Mucosa of gallbladder (tissue), 1 donor: ENCODE results near the gene DCPS. TPM values are rescaled to one million over a fixed set of nuclear protein-coding genes. Genes with fewer than 3 reads are reported as not detected.
"Not testable (repeated sequence)": the region's sequence is repeated elsewhere in the genome, so short reads cannot be mapped to it uniquely, and the experiment has no call there.

ENCODE experiments used
- DNase-seq: peaks from one replicate; pipeline ENCODE4 v3.0.0-alpha.2; 2020; ENCODE audit warnings: low spot score
- total RNA-seq: library from RNA; stranded (reverse); gene quantifications from one replicate; pipeline ENCODE4 v1.2.1, GENCODE V29; 2021
- donor health status: DM: no; HTN: no; CAD: no.

DCPS gene
- total RNA-seq, 1 donor from 2014 or later = 34.6 TPM

DNA sequence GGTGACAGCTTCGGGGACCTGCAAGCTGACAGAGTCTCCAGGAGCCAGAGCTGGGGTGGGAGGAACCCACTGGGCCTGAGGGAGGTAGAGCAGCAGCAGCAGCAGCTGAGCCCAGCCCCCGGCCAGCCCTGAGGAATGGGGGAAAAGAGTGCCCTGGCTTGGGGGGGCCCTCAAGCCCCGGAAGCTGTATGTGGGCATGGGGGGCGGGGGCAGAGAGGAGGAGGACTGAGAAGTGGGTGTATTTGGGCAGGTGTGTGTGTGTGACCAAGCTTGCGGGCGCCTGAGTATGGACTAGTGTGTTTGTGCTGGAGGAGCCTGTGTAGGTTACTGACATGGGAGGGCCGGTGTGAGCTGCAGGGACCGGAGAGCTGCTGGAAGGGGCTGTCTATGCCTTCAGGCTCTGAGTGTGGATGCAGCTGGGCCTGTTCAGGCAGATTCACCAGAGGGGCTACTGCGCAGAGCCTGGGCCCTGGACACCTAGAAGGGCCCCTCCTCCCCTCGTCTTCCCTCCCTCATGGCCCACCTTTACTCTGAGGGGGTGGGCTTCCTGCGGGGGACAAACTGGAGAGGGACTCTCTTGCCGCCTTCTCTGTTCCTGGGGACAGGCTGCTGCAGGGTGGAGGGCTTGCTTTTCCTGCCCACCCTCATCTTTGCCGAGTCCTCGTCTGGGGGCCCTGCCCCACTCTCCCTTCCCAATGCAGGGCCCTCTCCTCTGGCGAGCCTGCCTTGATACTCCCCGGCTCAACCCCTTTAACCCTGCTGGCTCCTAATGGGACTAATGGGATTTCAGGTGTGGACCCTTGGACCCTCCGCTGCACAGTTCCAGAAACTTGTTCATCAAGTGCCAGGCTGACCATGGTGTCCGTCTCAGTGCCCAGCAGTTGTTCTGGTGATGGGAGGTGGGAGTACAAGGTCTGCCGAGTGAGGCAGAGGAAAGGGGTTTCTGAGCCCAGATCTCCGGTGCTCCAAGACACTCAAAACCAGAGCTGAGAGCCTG is 79.8 kb downstream of the DCPS start:
- DNase-seq = no peak

DNA sequence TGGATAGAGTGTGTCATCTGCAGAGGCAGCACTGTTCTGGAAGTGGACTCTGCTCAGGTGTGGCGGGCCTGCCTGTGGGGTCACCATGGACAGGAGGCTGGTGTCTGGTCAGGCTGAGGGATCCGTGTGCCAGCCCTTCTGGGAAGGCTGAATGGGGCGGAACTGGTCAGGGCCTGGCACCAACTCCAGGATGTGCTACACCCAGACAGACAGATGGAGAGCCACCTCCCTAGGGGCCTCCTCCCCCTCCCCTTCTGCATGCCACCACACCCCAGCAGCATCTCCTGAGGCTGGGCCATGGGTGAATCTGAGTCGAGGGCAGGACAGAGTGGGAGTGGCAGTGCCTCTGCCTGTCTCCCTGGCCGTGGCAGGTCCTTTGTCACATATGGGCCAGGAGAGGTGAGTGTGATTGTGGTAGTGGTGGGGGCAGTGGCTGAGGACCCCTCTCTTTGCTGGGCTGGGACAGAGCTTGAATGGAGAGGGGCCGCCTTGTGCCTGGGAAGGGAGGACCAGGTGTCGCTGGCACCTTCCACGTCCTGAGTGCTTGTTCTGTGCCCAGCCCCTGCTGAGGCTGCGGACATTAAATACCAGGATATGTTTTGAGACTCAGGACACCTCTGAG is 80.7 kb downstream of the DCPS start:
- no peak for DNase-seq

GRCh38 chr11:126385991-126386728 is 82.3 kb downstream of the DCPS start:
- no peak for DNase-seq

DNA sequence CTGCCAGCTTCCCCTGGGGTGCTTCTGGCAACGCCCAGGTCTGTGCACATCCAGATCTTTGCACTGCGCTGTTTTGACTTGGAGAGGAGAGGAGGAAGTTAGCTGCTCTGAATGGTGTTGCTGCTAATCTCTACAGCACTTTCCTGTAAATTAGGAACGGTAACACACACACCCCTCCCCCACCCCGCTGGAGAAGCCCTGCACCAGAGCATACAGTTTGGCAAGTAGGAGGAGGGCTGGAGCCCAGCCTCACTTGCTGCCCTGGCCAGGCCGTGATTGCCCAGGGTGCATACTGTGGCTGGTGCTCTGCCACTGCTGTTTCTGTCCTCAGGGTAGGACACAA is 82.8 kb downstream of the DCPS start:
- DNase-seq = not testable (repeated sequence)

DNA sequence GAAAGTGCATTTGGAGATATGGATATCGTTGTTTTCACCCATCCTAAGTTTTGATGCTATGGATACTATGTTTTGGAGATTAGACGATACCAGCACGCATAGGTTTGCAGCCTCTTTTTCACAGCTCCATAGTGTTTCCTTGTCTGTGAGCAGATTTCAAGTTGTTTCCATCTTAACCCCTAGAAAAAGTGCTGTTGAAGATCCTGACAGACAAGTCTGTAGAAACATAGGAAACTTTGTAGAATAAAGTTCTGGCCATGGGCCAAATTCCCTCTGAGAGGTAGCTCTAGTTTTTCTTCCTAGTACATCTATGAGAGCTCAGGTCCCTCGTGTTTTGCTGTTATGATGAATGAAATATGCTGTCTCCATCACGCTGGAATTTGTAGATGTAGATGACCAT is 84.0 kb downstream of the DCPS start:
- no peak for DNase-seq

GRCh38 chr11:126390272-126390867 is 86.5 kb downstream of the DCPS start:
- DNase-seq = no peak

GRCh38 chr11:126391286-126391954 is 87.6 kb downstream of the DCPS start:
- no peak for DNase-seq

DNA sequence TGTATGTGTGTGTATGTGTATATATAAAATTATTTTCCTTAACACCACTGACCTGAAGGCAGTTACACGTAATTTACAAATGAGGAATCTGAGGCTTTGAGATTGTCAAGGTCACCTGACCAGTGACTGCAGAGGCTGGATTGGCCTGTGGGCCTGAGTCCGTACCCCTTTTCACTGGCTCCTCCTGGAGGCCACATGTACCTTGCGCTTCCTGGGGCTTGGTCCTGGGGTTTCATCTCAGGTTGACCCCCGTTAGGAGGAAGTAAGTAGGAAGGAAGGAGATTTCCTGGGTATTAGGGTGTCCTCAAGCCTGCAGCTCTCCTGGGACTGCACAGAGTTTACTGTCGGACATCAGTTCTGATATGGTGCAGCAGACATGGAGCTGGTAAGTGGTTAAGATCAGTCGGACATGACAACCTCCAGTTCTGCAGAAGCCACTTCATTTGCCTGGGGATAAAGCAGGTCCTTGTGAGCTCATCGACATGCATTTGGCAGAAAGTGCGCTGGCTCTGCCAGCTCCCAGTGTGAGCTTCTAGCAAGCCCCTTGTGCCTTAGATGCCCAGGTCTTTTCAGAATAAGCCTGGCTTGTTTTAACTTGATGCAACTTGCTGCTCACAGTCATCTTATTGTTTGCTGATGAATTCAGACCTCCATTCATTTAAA is 88.2 kb downstream of the DCPS start:
- no peak for DNase-seq

- no peak for DNase-seq
These were observed 88.8 kb downstream of the DCPS start for GRCh38 chr11:126392633-126393013.

DNA sequence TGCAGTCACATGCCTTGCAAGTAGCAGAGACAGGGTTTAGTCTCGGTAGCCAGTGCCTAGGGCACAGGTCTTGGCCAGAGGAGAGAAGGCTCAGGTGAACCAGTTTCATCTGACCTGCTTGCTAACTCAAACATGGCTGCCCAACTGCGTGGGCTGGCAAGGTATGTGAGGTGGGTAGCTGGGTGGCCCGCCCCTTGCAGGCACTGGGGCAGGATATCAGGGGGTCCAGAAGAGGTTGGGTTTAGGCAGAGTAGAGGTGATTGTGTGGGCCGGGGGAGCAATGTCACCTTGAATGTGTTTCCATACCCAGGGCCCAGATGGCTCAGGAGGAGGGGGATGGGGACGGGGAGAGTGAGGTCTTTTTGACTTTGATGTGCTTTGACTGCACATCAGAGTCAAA is 89.3 kb downstream of the DCPS start:
- no peak for DNase-seq

DNA sequence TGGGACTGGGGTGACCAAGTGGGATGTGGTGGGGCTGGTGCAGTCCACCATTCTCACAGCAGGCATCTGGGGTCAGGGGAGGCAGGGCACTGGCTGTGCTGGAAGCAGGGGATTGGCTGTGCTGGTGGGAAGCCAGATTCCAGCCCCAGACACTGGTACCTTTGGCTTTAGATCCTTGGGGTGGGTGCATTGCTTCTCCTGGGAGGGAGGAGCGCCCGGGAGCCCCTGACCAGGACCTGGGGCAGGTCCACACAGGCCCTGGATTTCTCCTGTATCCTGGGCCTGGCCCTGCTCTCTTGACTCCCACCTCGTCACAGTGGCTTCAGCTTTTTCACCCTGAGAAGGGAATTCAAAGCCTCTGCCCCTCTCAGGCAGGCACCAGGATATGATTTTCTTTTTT is 90.2 kb downstream of the DCPS start:
- DNase-seq = no peak

GRCh38 chr11:126394634-126395072 is 90.8 kb downstream of the DCPS start:
- not testable (repeated sequence) for DNase-seq

Other genes starting within 250 kb of the DCPS start
- gene CDON, start 241.2 kb upstream of the DCPS start, total RNA-seq = 25.8 TPM
- 18.7 TPM for gene RPUSD4, start 92.4 kb upstream of the DCPS start, total RNA-seq
- 19.3 TPM for gene FAM118B, start 92.3 kb upstream of the DCPS start, total RNA-seq
- gene SRPRA, start 35.2 kb upstream of the DCPS start, total RNA-seq = 138 TPM
- gene FOXRED1, start 34.9 kb upstream of the DCPS start, total RNA-seq = 29.3 TPM
- 20.7 TPM for gene TIRAP, start 21.0 kb upstream of the DCPS start, total RNA-seq
- gene ST3GAL4, start 51.6 kb downstream of the DCPS start, total RNA-seq = 19.4 TPM